Activated naive CD8-positive, alpha-beta T cell treated with anti-CD3 and anti-CD28 coated beads, Interleukin-2, amount 10 ng/mL, durations not matched to agents 7 days and 5 days (primary cell): ENCODE results near the gene FAM168A. TPM values are rescaled to one million over a fixed set of nuclear protein-coding genes. Genes with fewer than 3 reads are reported as not detected.

Source experiments
- ATAC-seq: fragments of 150-1000 bp; cut with Tn5 transposase; one replicate; pipeline ENCODE4 v1.10.0; 2021; ENCODE audit warnings: low read depth, moderate library complexity
- POLR2A ChIA-PET: fragments of 350-600 bp; sonication (Branson Sonifier 250); formaldehyde crosslinking; loops from one replicate; lab custom pipeline; 2021; ENCODE audit warnings: antibody characterized with exemption; lab: Charles Lee
- DNase-seq: peaks from one replicate; pipeline ENCODE4 v3.0.0; 2021
- H3K27ac Mint-ChIP-seq: one replicate; pipeline ENCODE4 v1.8.0; 2022; ENCODE audit warnings: mild to moderate bottlenecking, mixed read lengths
- H3K27me3 Mint-ChIP-seq: one replicate; pipeline ENCODE4 v1.8.0; 2022; ENCODE audit warnings: mild to moderate bottlenecking, moderate library complexity, mixed read lengths
- H3K36me3 Mint-ChIP-seq: one replicate; pipeline ENCODE4 v1.8.0; 2021; ENCODE audit warnings: mild to moderate bottlenecking, mixed read lengths
- H3K4me1 Mint-ChIP-seq: one replicate; pipeline ENCODE4 v1.8.0; 2021; ENCODE audit warnings: mixed read lengths
- H3K4me3 Mint-ChIP-seq: one replicate; pipeline ENCODE4 v1.8.0; 2022; ENCODE audit warnings: mild to moderate bottlenecking, moderate library complexity, mixed read lengths
- H3K9me3 Mint-ChIP-seq: one replicate; pipeline ENCODE4 v1.8.0; 2021; ENCODE audit warnings: mixed read lengths
- total RNA-seq, 2 experiments: library from RNA; stranded (reverse); gene quantifications; one replicate each; pipeline ENCODE4 v1.2.3, GENCODE V29; 2021

The FAM168A gene
- total RNA-seq, 2 experiments from 2014 or later: 27.3 to 31.0 TPM

- peaks cover 6% of the 10 kb centered on the region for H3K4me1 Mint-ChIP-seq
- H3K36me3 Mint-ChIP-seq: no peaks in the 10 kb centered on the region
- no peak for ATAC-seq
- POLR2A ChIA-PET: interaction anchor here (1.6 kb wide), 1 partner anchor 26 kb away, joined by 3 read pairs; no protein-coding TSS in a partner anchor
- peak overlapping the region; percentile 34 for H3K27ac Mint-ChIP-seq
- no peaks in the 10 kb centered on the region for H3K27me3 Mint-ChIP-seq
- DNase-seq: no peak
- H3K4me3 Mint-ChIP-seq: no peak overlapping the region
- no peaks in the 10 kb centered on the region for H3K9me3 Mint-ChIP-seq
Measured at GRCh38 chr11:73356979-73357860, 240.7 kb downstream of the FAM168A start.

GRCh38 chr11:73355109-73355508, 242.8 kb downstream of the FAM168A start:
- Mint-ChIP-seq H3K4me1 (peaks cover 6% of the 10 kb centered on the region), H3K36me3 (no peaks in the 10 kb centered on the region), H3K4me3 (no peak overlapping the region), H3K27ac (no peak overlapping the region), H3K9me3 (no peaks in the 10 kb centered on the region), H3K27me3 (no peaks in the 10 kb centered on the region)
- POLR2A ChIA-PET: interaction anchor here (1.5 kb wide), 1 partner anchor 22 kb away, joined by 3 read pairs; no protein-coding TSS in a partner anchor
- DNase-seq (no peak), ATAC-seq (no peak)

- Mint-ChIP-seq H3K9me3 (no peaks in the 10 kb centered on the region), H3K36me3 (no peaks in the 10 kb centered on the region), H3K27me3 (no peaks in the 10 kb centered on the region), H3K4me1 (peaks cover 6% of the 10 kb centered on the region), H3K4me3 (no peak overlapping the region), H3K27ac (peak overlapping the region; percentile 5)
- no peak for DNase-seq
- POLR2A ChIA-PET: no interaction called here
- ATAC-seq: no peak
Measured at GRCh38 chr11:73353422-73353821, 244.5 kb downstream of the FAM168A start.

- no peaks in the 10 kb centered on the region for H3K36me3 Mint-ChIP-seq
Measured at GRCh38 chr11:73350908-73351636, 246.8 kb downstream of the FAM168A start.

More at GRCh38 chr11:73350908-73351636, 246.8 kb downstream of the FAM168A start:
- Mint-ChIP-seq H3K9me3 (no peaks in the 10 kb centered on the region), H3K27me3 (no peaks in the 10 kb centered on the region), H3K4me1 (peaks cover 6% of the 10 kb centered on the region), H3K27ac (no peak overlapping the region), H3K4me3 (no peak overlapping the region)
- peak; percentile 59 for DNase-seq
- POLR2A ChIA-PET: interaction anchor here (0.9 to 2.0 kb wide), 7 partner anchors 8 to 310 kb away, joined by 3 to 9 read pairs (median 5); partner anchors contain the start of gene RELT
- ATAC-seq: peak; percentile 69

Other genes starting within 250 kb of the FAM168A start
- gene RELT, start 221.7 kb downstream of the FAM168A start, total RNA-seq: 10 to 100 TPM; 26.2 to 28.4 TPM
- gene PLEKHB1, start 48.5 kb upstream of the FAM168A start, total RNA-seq: 10 to 100 TPM; 23.6 to 32.8 TPM
- gene RAB6A, start 163.0 kb upstream of the FAM168A start, total RNA-seq: 100 to 1,000 TPM; 108 to 126 TPM
- gene MRPL48, start 189.8 kb upstream of the FAM168A start, total RNA-seq: 10 to 100 TPM; 32.8 to 34.7 TPM